Ovary (tissue), 9 donors: ENCODE data around the gene AMPD2. TPM values are rescaled to one million over a fixed set of nuclear protein-coding genes. Genes with fewer than 3 reads are reported as not detected.

Experiments
- DNase-seq, 5 donors: peaks; one replicate each; pipeline ENCODE4 v3.0.0-alpha.2; 2019 to 2020
- H3K27ac ChIP-seq, 2 donors: fragments of 200-600 bp; one replicate each; pipeline versions ENCODE4 v1.5.1 to v1.8.0; 2019 to 2022
- H3K27me3 ChIP-seq: fragments of 200-600 bp; one replicate; pipeline ENCODE4 v1.8.0; 2022
- H3K36me3 ChIP-seq: fragments of 200-600 bp; sonication (generic); one replicate; pipeline ENCODE4 v1.5.1; 2019
- H3K4me1 ChIP-seq: one replicate; pipeline ENCODE4 v1.8.1; 2013; ENCODE audit warnings: mild to moderate bottlenecking, moderate library complexity; ENCODE audit not compliant: insufficient read depth
- H3K4me3 ChIP-seq: fragments of 200-600 bp; sonication (generic); one replicate; pipeline ENCODE4 v1.5.1; 2017
- H3K9me3 ChIP-seq, 2 donors: fragments of 200-600 bp in 1 of 2; sonication (generic) in 1 of 2; one replicate each; pipeline versions ENCODE4 v1.5.1 to v1.8.1; 2013 to 2019; ENCODE audit warnings: mild to moderate bottlenecking in 1 of 2, moderate library complexity in 1 of 2
- EP300 ChIP-seq: sonication (generic); formaldehyde crosslinking; IDR thresholded peaks from one replicate; pipeline ENCODE4 v1.6.1; 2017; ENCODE audit warnings: antibody characterized with exemption
- POLR2A ChIP-seq: fragments of 450-650 bp; IDR thresholded peaks from one replicate; pipeline ENCODE4 v1.6.1; 2017; ENCODE audit warnings: antibody characterized with exemption, mild to moderate bottlenecking, moderate library complexity
- WGBS, 3 donors: extraction: QIAGEN DNeasy Blood & Tissue Kit in 1 of 3; methylation state at CpG; one replicate each; pipeline versions ENCODE4 v1.1.5 to v1.1.7; 2013 to 2017; 5-methylcytosine and 5-hydroxymethylcytosine counted together
- intact Hi-C, 4 donors: fragments of 100-400 bp; cut with DNase I; formaldehyde crosslinking; loops; one replicate each; pipeline versions ENCODE4 v1.11.0 to v1.15.1; 2022 to 2023
- polyA plus RNA-seq, 2 donors: library from polyadenylated mRNA; stranded (reverse); fragments of 200-250 nt in 1 of 2; fragments of 350-450 nt in 1 of 2; fragmentation: Illumina TruSeq in 1 of 2; extraction: RNeasy Lipid Tissue Mini Kit (QIAGEN cat#74804) in 1 of 2; gene quantifications; one replicate each; pipeline ENCODE4 v1.2.3, GENCODE V29; 2013 to 2014
- total RNA-seq, 7 donors: library from RNA; depleted of rRNA in 2 of 7; stranded (reverse); fragments of >200 nt in 2 of 7; fragmentation: NEBNext Ultra II Directional in 3 of 7; extraction: Animal tissue kit (Norgen Biotek cat#: 25700) in 3 of 7; gene quantifications; one replicate each; pipeline versions ENCODE4 v1.1.0 to v1.2.4, GENCODE V29; 2016 to 2023
- TF ChIP-seq, protein P1 (sequence below), 3 donors: fragments of 450-650 bp in 2 of 3; fragments of 200-600 bp in 1 of 3; IDR thresholded peaks; one replicate each; pipeline versions ENCODE4 v1.5.1 to v1.8.0; 2016 to 2022; ENCODE audit warnings: antibody characterized with exemption in 3 of 3, mild to moderate bottlenecking in 1 of 3
- donor health status: DM: no; HTN: no; CAD: no; lungs with moderate emphysema.
- donor health status: DM: no; HTN: no; CAD: no.
- donor health status: Bipolar disorder and iron deficiency.
- donor health status: DM: yes; HTN: yes; CAD: no.
- donor health status: DM: no; HTN: no; CAD: no.
- donor health status: DM: yes; HTN: yes; CAD: no.

The AMPD2 gene
- total and polyA plus RNA-seq, 9 donors = 19.4 to 86.0 (median 64.2) TPM

DNA sequence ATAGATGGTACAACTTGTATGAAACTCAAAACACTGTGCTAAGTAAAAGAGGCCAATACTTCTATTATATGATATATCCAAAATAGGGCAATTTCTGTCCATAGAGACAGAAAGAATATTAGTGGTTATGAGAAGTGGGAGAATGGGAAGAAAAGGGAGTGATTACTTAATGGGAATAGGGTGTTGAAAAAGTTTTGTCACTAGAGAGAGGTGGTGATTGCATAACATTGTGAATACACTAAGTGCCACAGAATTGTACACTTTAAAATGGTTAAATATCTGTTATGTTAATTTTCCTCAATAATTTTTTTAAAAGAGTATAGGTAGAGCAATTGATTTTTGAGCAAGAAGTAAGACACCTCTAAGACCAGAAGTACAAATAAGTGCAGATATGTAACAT is 30.0 kb upstream of the AMPD2 start:
- TF ChIP-seq EP300 = no peak
- TF ChIP-seq, protein P1, sequence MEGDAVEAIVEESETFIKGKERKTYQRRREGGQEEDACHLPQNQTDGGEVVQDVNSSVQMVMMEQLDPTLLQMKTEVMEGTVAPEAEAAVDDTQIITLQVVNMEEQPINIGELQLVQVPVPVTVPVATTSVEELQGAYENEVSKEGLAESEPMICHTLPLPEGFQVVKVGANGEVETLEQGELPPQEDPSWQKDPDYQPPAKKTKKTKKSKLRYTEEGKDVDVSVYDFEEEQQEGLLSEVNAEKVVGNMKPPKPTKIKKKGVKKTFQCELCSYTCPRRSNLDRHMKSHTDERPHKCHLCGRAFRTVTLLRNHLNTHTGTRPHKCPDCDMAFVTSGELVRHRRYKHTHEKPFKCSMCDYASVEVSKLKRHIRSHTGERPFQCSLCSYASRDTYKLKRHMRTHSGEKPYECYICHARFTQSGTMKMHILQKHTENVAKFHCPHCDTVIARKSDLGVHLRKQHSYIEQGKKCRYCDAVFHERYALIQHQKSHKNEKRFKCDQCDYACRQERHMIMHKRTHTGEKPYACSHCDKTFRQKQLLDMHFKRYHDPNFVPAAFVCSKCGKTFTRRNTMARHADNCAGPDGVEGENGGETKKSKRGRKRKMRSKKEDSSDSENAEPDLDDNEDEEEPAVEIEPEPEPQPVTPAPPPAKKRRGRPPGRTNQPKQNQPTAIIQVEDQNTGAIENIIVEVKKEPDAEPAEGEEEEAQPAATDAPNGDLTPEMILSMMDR (IDR thresholded peaks at IDR 0.05) = no peak
- no peak for TF ChIP-seq POLR2A
- Histone ChIP-seq H3K27me3 (no peaks in the 10 kb centered on the region), H3K4me3 (no peak overlapping the region), H3K9me3 (no peaks in the 10 kb centered on the region), H3K36me3 (no peaks in the 10 kb centered on the region), H3K4me1 (no peaks in the 10 kb centered on the region), H3K27ac (no peak overlapping the region)
- DNase-seq = no peak
- intact Hi-C loops = no loop called here

DNA sequence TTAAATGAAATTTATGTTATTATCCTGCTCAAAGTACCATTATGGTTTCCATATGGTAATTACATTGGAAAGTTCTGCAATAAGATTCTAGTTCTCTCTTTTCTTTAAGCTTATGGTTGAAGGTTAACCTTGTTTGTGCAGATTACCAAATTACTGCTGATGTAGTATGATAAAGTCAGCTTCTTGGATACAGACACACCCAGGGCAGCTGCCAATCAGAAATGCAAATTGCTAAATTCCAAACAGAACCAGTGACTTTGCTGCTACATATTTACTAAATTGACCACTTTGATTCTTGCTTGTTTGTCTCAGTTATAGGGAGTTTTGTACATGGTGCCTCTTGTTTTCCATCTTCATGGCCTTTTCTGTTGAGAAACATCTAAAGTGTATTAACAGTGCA is 26.7 kb upstream of the AMPD2 start:
- DNase-seq = no peak
- intact Hi-C loops = no loop called here
- Histone ChIP-seq H3K4me3 (no peak overlapping the region), H3K27me3 (no peaks in the 10 kb centered on the region), H3K4me1 (no peaks in the 10 kb centered on the region), H3K9me3 (no peaks in the 10 kb centered on the region), H3K36me3 (no peaks in the 10 kb centered on the region), H3K27ac (no peak overlapping the region)
- no peak for TF ChIP-seq POLR2A
- no peak for TF ChIP-seq EP300
- TF ChIP-seq, protein P1 (IDR thresholded peaks at IDR 0.05) = no peak

DNA sequence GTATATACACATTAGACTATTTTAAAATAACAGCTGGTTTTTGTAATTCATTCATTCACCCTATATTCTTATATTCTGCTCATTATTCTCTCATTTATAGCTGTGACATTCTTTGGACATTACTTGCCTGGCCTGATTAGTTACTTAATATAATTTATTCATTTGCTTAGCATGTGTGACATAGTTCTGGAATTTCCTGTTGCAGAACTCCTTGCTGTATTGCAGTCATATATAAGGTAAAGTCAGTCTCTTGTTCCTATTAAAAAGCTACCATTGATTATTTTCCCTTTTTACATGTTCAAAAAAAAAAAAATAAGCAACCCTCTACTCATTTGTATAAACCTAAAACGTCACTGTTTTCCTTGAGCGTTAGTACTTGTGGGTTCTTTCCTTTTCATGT is 24.1 kb upstream of the AMPD2 start:
- intact Hi-C loops = no loop called here
- Histone ChIP-seq H3K27ac (no peak overlapping the region), H3K4me1 (no peaks in the 10 kb centered on the region), H3K36me3 (no peaks in the 10 kb centered on the region), H3K9me3 (no peaks in the 10 kb centered on the region), H3K4me3 (no peak overlapping the region), H3K27me3 (no peaks in the 10 kb centered on the region)
- DNase-seq = no peak
- WGBS, 3 donors = 91 to 94% (median 93%) methylated on average over 2 of the region's 2 CpGs
- no peak for TF ChIP-seq POLR2A
- no peak for TF ChIP-seq EP300
- TF ChIP-seq, protein P1 (IDR thresholded peaks at IDR 0.05) = no peak

DNA sequence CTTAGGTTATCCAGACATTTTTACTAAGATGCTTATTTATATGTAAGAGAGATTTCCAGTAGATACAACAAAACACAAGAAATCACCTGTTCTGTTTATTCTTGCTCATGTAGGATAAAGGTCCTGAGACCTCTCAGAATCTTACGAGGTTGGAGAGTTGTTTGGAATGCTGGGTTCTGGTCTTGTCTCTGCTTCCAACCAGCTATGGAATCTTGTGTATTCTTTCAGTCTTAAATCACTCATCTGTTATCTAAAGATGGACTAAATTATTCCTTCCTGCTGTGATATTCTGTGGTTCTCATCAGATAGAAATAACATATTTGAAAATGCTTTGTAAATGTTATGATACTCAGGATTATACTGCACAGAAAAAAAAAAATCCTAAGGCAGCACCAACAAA is 21.5 kb upstream of the AMPD2 start:
- Histone ChIP-seq H3K27ac (no peak overlapping the region), H3K4me3 (no peak overlapping the region), H3K36me3 (no peaks in the 10 kb centered on the region), H3K9me3 (no peaks in the 10 kb centered on the region), H3K4me1 (no peaks in the 10 kb centered on the region), H3K27me3 (no peaks in the 10 kb centered on the region)
- intact Hi-C loops = no loop called here
- WGBS, 3 donors = 47 to 79% (median 62%) methylated on average over 1 of the region's 1 CpG
- TF ChIP-seq POLR2A (no peak), EP300 (no peak)
- TF ChIP-seq, protein P1 (IDR thresholded peaks at IDR 0.05) = no peak
- no peak for DNase-seq

DNA sequence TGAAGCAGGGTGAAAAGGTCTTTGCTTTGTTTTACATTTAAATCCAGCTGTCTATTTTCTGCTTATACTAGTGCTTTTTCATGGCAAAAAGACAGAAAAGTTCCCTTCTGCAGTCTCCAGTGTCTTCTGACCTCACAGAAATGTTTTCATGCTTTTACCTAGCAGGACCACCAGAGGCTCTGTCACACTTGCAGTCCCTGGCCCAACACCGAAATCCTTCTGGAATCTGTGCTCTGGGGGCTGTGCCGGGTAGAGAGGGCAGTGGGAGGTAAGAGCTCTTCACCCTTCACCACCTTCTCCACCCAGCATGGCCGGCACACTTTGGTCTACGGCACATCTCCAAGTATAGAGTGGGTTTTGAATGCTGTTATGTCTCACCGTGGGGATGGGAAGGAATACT is 21.0 kb upstream of the AMPD2 start:
- H3K27ac ChIP-seq = no peak overlapping the region
- intact Hi-C loops = no loop called here
- no peak for DNase-seq

More for the DNA sequence above, 21.0 kb upstream of the AMPD2 start:
- H3K36me3 ChIP-seq = no peaks in the 10 kb centered on the region
- no peak overlapping the region for H3K4me3 ChIP-seq
- TF ChIP-seq POLR2A (no peak), EP300 (no peak)
- TF ChIP-seq, protein P1 (IDR thresholded peaks at IDR 0.05) = no peak
- no peaks in the 10 kb centered on the region for H3K4me1 ChIP-seq
- 57 to 75% (median 65%) methylated on average over 5 of the region's 5 CpGs for WGBS, 3 donors
- no peaks in the 10 kb centered on the region for H3K27me3 ChIP-seq
- H3K9me3 ChIP-seq = no peaks in the 10 kb centered on the region
